ENCODE results near the gene INPP4B.

Gene INPP4B

DNA sequence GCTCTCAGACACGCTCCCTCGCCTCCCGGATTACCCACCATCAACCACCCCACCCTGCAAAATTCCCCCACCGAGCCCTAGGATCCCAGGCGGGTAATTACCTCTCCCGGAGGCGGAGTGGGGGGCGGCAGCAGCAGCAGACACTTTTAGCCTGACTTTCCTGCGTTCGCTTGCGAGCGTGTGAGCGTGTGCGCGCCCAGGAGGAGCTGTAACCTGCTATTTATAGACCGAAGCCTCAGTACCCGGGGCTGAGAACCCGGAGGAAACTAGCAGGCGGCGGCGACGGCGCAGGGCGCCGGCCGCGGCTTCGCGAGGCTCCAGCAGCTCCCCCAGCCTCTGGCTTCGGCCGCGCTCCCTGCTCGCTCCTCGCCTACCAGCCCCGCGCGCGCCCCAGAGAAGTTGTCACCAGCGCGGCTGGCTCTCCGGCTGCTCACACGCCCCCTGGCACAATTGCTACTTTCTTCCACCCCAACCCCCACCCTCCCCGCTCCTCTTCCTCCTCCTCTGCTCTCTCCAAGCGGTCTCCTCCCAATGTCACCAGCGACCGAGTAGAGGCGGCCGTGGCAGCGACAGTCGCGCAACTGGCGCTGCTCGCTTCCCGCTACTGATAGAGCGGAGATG is at the start of gene INPP4B:
Gene INPP4B (minus strand): TSS at position 194 of the 621 bp plus-strand sequence.
- TF ChIP-seq, protein P1, sequence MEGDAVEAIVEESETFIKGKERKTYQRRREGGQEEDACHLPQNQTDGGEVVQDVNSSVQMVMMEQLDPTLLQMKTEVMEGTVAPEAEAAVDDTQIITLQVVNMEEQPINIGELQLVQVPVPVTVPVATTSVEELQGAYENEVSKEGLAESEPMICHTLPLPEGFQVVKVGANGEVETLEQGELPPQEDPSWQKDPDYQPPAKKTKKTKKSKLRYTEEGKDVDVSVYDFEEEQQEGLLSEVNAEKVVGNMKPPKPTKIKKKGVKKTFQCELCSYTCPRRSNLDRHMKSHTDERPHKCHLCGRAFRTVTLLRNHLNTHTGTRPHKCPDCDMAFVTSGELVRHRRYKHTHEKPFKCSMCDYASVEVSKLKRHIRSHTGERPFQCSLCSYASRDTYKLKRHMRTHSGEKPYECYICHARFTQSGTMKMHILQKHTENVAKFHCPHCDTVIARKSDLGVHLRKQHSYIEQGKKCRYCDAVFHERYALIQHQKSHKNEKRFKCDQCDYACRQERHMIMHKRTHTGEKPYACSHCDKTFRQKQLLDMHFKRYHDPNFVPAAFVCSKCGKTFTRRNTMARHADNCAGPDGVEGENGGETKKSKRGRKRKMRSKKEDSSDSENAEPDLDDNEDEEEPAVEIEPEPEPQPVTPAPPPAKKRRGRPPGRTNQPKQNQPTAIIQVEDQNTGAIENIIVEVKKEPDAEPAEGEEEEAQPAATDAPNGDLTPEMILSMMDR (IDR thresholded peaks at IDR 0.05): no peak
- Histone ChIP-seq H3K4me3 (peak within 1 kb of the TSS; percentile 83), H3K27ac (peak within 1 kb of the TSS; percentile 85 to 91)
- peak; percentile 79 for DNase-seq (ENCODE audit: low spot score)

DNA sequence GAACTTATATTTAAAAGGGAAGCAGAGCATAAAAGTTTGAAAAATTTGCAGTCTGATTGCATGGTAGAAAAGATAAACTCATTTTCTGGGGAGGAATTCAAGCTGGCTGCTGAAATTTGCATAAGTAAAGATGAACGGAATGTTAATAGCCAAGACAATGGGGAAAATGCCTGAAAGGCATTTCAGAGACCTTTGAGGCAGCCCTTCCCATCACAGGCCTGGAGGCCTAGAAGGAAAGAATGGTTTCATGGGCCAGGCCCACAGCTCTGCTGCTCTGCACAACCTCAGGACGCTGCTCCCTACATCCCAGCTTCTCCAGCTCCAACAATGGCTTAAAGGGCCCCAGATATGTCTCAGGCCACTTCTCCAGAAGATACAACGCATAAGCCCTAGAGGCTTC is 46.9 kb upstream of the INPP4B start:
- DNase-seq (ENCODE audit: low spot score): no peak
- TF ChIP-seq, protein P1 (IDR thresholded peaks at IDR 0.05): no peak
- no peak overlapping the region for H3K4me3 ChIP-seq
- no peak overlapping the region for H3K27ac ChIP-seq

DNA sequence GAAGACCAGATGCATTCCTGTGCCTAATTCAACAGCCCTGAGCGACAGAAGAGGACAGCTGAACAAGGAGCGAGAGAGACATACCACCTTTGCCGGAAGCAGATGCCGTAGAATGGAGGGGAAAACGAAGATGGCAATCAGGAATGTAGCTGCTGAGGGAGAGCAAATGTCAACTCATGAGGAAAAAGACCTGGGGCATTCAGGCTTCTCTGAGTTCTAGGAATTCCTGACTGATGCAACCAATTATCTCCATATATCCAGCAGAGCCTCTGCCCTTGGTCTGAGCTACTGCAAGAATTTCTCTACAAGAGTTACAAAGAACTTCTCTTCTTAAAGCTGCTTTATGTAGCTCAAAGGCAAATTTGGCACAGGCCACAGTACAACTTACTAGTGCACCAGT is 40.5 kb upstream of the INPP4B start:
- TF ChIP-seq, protein P1 (IDR thresholded peaks at IDR 0.05): no peak
- Histone ChIP-seq H3K4me3 (no peak overlapping the region), H3K27ac (no peak overlapping the region)
- DNase-seq (ENCODE audit: low spot score): no peak

GRCh38 chr4:142883040-142883832 is 37.1 kb upstream of the INPP4B start:
- TF ChIP-seq, protein P1 (IDR thresholded peaks at IDR 0.05): no peak
- Histone ChIP-seq H3K27ac (no peak overlapping the region), H3K4me3 (no peak overlapping the region)
- no peak for DNase-seq (ENCODE audit: low spot score)

DNA sequence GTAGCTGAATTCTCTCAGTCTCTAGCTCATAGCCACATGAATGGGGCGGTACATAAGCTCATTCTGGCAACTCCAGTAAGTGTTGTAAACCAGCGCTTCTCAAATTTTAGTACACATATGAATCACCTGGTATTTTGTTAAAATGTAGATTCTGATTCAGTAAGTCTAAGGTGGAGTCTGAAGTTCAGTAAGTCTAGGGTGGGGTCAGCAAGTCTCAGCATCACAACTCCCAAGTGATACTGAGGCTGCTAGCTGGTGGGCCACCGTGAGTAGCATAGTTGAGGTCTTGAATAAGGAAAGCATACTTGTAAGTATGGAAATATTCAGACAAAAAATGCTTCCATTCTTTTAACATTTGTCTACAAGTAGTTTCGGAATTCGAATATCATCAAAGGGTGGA is 36.1 kb upstream of the INPP4B start:
- no peak overlapping the region for H3K4me3 ChIP-seq
- no peak for DNase-seq (ENCODE audit: low spot score)
- H3K27ac ChIP-seq: no peak overlapping the region
- TF ChIP-seq, protein P1 (IDR thresholded peaks at IDR 0.05): no peak

GRCh38 chr4:142881331-142881730 is 35.2 kb upstream of the INPP4B start:
- H3K4me3 ChIP-seq: no peak overlapping the region
- DNase-seq (ENCODE audit: low spot score): no peak
- no peak overlapping the region for H3K27ac ChIP-seq
- TF ChIP-seq, protein P1 (IDR thresholded peaks at IDR 0.05): no peak

DNA sequence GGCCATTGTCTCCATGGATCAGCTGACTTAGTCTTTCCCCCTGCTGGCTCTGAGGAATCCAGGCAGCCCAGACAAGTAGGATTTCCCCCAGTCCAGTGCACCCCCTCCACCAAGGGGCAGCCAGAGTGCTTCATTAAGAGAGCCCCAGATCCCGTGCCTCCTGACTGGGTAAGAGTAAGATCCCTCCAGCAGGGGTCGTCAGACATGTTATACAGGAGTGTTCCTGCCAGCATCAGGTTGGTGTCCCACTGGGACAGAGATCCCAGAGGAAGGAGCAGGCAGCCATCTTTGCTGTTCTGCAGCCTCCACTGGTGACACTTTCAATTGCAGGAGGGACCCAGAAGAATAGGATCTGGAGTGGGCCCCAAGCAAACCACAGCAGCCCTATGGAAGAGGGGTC is 29.0 kb upstream of the INPP4B start:
- Histone ChIP-seq H3K4me3 (no peak overlapping the region), H3K27ac (no peak overlapping the region)
- DNase-seq (ENCODE audit: low spot score): no peak
- TF ChIP-seq, protein P1 (IDR thresholded peaks at IDR 0.05): no peak

Measured in coronary artery (tissue), 2 donors.